Lower leg skin (tissue), 4 donors: Measurements from ENCODE around the gene CTNND2. TPM values are rescaled to one million over a fixed set of nuclear protein-coding genes. Genes with fewer than 3 reads are reported as not detected.
"Not testable (repeated sequence)": the region's sequence is repeated elsewhere in the genome, so short reads cannot be mapped to it uniquely, and the experiment has no call there.

Experiments used
- DNase-seq, 2 donors: peaks; one replicate each; pipeline ENCODE4 v3.0.0-alpha.2; 2019; ENCODE audit warnings: low spot score in 2 of 2
- H3K4me3 ChIP-seq: fragments of 200-600 bp; sonication (generic); 2 replicates; pipeline ENCODE4 v1.5.1; 2017; ENCODE audit warnings: mild to moderate bottlenecking, low read depth; ENCODE audit not compliant: poor library complexity, severe bottlenecking
- CTCF ChIP-seq, 3 donors: fragments of 450-650 bp; IDR thresholded peaks; one replicate each; pipeline ENCODE4 v1.5.1; 2016; ENCODE audit warnings: antibody characterized with exemption in 3 of 3, mild to moderate bottlenecking in 3 of 3, moderate library complexity in 2 of 3
- POLR2A ChIP-seq, 2 donors: fragments of 450-650 bp; IDR thresholded peaks; one replicate each; pipeline ENCODE4 v1.6.1; 2016 to 2017; ENCODE audit warnings: antibody characterized with exemption in 2 of 2, mild to moderate bottlenecking in 1 of 2, moderate library complexity in 1 of 2
- WGBS, 2 donors: methylation state at CpG; one replicate each; pipeline ENCODE4 v1.1.5; 2018; 5-methylcytosine and 5-hydroxymethylcytosine counted together
- intact Hi-C: fragments of 100-400 bp; cut with DNase I; formaldehyde crosslinking; loops from one replicate; pipeline ENCODE4 v1.15.0; 2023; ENCODE audit warnings: low total_unique reads
- total RNA-seq, 4 donors: library from RNA; depleted of rRNA; stranded (reverse); fragments of >200 nt; gene quantifications; one replicate each; pipeline ENCODE4 v1.1.0, GENCODE V29; 2016

Gene CTNND2
- total RNA-seq, 4 donors from 2014 or later = 0.21 to 2.9 (median 0.55) TPM

- no peak for DNase-seq
- intact Hi-C loops = no loop called here
- no peak for TF ChIP-seq CTCF (IDR thresholded peaks at IDR 0.05)
- TF ChIP-seq POLR2A (IDR thresholded peaks at IDR 0.05) = no peak
- H3K4me3 ChIP-seq = no peak overlapping the region
- WGBS, 2 donors = 67 to 81% methylated on average over 1 of the region's 1 CpG
Measured at GRCh38 chr5:11072076-11072475, 832.2 kb downstream of the CTNND2 start.

GRCh38 chr5:11069041-11069440, 835.2 kb downstream of the CTNND2 start:
- 63 to 71% methylated on average over 3 of the region's 3 CpGs for WGBS, 2 donors
- H3K4me3 ChIP-seq = no peak overlapping the region
- intact Hi-C loops = no loop called here
- no peak for DNase-seq
- TF ChIP-seq POLR2A (IDR thresholded peaks at IDR 0.05) (no peak), CTCF (IDR thresholded peaks at IDR 0.05) (no peak)

GRCh38 chr5:11065723-11066122, 838.5 kb downstream of the CTNND2 start:
- DNase-seq, intact Hi-C loops, H3K4me3 ChIP-seq: not testable (repeated sequence)
- WGBS, 2 donors = 74 to 87% methylated on average over 1 of the region's 1 CpG

- intact Hi-C loops = no loop called here
- 77 to 80% methylated on average over 4 of the region's 4 CpGs for WGBS, 2 donors
- no peak overlapping the region for H3K4me3 ChIP-seq
- TF ChIP-seq CTCF (IDR thresholded peaks at IDR 0.05) (no peak), POLR2A (IDR thresholded peaks at IDR 0.05) (no peak)
- DNase-seq = no peak
Measured at GRCh38 chr5:11064763-11065450, 839.3 kb downstream of the CTNND2 start.

GRCh38 chr5:11062397-11062796, 841.8 kb downstream of the CTNND2 start:
- TF ChIP-seq CTCF (IDR thresholded peaks at IDR 0.05) (no peak), POLR2A (IDR thresholded peaks at IDR 0.05) (no peak)
- no peak for DNase-seq
- 27 to 36% methylated on average over 7 of the region's 7 CpGs for WGBS, 2 donors
- intact Hi-C loops = no loop called here
- no peak overlapping the region for H3K4me3 ChIP-seq

GRCh38 chr5:11056560-11056959, 847.7 kb downstream of the CTNND2 start:
- no peak overlapping the region for H3K4me3 ChIP-seq
- intact Hi-C loops = no loop called here
- WGBS, 2 donors = 86 to 90% methylated on average over 2 of the region's 2 CpGs
- TF ChIP-seq CTCF (IDR thresholded peaks at IDR 0.05) = no peak
- no peak for TF ChIP-seq POLR2A (IDR thresholded peaks at IDR 0.05)
- no peak for DNase-seq
